HG03432 (cell line): ENCODE results near the gene LGR6.
"Not testable (repeated sequence)": the region's sequence is repeated elsewhere in the genome, so short reads cannot be mapped to it uniquely, and the experiment has no call there.

ENCODE experiments used
- ATAC-seq: cut with Tn5 transposase; IDR thresholded peaks from one replicate; pipeline ENCODE4 v1.9.1; 2021; ENCODE audit warnings: mild to moderate bottlenecking, moderate library complexity; ENCODE audit not compliant: unreplicated experiment

The LGR6 gene

GRCh38 chr1:202158810-202159533 lies 34.6 kb upstream of the LGR6 start:
- no peak for ATAC-seq

DNA sequence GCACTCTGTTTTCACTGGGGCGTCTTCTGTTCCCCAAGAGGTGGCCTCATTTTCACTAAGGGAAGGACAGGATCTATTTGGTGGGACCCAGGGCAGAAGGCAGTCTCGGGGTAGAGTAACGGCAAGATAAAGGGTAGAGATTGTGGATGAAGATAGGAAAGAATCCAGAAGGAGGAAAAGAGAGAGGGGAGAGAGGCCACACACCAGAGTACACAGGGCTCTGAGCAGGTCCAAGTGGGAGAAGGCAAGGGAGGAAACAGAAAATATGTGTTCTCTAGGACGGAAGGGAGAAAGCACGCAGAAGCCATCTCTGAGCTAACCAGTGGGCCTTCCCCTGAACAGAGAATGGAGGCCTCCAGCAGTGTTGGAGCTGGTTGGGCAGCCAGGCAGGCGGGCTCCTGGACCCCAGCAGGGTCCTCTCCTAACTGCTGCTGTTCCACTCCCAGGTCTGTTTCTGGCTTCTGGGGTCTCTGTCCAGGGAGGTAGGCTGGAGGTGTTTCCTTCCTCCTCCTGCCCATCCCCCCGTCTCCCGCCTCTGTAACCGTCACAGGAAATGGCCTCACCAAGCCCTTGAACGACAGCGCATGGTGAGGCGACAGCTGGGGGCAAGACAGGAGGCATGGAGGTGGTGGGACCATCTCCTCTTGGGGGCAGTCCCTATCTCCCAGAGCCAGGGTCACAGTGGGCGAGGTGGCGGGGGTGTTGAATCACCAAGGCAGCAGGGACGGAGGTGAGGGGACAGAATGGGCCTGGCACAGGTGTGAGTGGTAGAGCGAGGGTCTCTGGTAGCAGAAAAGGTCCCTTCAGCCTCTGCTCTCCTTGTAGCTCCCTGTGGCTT lies 33.8 kb upstream of the LGR6 start:
- ATAC-seq = peak; percentile 24

- ATAC-seq = peak; percentile 65
These were observed 33.1 kb upstream of the LGR6 start, which contains the start of gene PTPN7 for GRCh38 chr1:202160377-202160940. TSS of gene PTPN7 (minus strand) at chr1:202160602. CDS start at chr1:202159402, 1,200 bp downstream.

- ATAC-seq = no peak
These were observed 32.2 kb upstream of the LGR6 start for GRCh38 chr1:202161151-202162046.

DNA sequence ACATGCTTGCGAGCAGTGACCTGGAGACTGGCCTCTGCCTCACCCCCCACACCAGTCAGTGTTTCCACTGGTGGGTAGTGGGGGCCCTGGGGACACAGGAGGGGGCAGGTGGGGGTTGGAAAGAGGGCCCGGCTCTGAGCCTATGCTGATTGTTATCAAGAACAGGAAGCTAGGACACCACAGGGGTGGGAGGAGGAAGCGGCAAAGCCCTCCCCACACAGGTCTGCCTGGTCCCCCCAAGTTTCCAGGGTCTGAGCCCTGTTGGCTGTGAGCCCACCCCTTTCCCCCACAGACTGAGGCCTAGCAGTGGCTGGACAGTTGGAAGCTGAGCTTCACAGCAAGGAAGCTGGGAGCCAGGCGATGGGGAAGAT lies 31.6 kb upstream of the LGR6 start:
- no peak for ATAC-seq

- no peak for ATAC-seq
These were observed 30.9 kb upstream of the LGR6 start for GRCh38 chr1:202162418-202163280.

GRCh38 chr1:202163281-202164270 lies 30.0 kb upstream of the LGR6 start:
- no peak for ATAC-seq

DNA sequence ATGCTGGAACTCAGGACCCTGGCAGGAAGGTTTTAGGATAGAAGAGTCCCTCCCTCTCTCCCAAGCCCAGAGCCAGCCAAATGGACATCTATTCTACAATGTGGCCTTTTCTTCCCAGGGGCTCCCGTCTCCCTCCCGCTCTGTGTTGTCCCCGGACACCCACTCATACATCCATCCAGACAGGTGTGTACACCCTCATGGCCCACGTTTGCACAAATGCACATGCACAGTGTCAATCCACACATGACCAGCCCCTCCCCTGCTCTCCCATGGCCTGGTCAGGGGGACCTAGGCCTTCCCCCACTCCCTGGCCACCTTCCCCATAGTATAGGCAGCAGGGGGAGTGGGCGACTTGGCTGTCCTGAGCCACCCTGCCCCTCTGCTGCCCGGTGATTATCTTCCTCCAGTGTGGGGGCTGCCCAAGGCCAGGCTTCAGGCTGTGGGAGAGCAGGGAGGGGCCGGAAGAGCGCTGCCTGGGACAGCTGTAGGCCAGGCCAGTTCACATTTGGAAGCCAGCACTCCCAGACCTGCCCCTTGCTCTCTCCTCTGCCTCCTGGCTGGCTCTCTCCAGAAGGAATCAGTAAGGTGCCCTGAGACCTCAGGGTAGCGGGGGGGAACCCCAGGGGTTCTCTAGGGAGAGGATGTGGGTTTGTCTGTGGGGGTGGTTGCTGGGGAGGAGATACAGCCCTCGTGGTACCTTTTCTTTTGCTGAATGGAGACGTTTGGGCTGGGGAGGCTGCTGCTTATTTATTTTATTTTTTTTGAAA lies 29.1 kb upstream of the LGR6 start:
- peak; percentile 59 for ATAC-seq

DNA sequence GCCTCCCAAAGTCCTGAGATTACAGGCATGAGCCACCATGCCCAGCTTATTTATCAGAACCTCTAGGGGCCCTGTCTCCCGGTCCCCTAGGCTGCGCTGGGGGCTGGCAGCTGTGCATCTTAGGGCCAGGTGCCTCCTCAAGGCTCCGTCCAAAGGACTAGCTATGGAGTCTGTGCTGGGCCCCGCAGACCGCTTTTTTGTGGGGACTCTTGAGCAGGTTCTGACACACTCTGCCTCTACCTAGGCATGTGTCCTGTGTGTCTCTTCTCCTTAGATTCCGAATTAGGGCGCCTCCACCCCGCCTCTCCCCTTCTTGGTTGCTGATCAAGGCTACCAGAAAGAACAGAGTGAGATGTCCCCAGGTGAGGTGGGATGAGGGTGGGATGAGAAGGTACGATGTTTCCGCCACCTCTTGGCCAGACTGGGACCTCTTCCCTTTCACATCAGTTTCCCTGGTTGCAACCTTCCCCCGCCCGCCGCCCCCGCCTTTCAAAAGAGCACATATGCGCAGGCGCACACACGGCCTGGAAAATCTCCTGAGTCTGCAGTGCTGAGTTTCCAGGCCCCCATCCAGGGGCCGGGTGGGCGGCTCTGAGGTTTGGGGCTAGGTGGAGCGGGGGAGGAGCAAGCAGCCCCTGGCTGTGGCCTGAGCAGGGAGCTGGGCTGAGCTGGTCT lies 28.2 kb upstream of the LGR6 start:
- no peak for ATAC-seq

DNA sequence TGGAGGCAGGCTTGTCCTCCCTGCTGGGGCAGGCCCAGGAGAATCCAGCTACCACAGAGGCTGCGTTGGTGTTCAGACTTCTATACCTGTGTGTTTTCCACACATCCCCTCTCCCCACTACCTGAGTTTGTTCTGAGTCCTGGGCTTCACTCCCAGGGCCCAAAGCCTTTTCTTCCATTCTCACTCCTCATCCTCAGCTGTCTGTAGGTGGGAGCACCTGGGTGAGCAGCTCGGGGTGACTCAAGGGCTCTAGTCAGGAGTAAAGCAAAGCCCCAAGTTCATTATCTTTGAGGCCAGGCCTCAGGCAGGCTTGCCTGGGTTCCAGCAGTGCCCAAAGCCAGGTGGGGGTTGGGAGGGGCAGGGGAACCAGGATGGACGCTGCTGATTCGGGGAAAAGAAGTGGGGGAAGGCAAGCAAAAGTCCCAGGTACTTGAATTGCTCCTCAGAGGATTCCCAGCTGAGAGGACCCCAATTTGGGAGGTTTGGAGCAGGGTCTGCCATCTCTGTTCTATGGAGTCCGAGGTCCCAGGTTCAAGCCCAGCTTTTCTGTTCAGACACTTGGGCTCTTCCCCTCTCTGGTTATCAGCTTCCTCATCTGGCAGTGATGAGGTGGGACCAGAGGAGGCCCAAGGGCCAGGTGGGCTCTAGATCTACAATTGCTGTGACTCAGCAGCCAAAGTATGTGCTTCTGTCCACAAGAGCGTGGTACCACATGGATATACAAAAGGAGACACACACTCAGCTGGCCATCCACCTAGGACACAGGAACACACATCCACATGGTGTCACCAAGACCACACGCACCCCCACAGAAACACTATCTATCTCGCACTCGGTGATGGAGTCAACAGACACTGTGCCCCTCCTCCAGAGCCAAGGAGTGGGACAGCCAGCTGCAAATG lies 27.4 kb upstream of the LGR6 start:
- no peak for ATAC-seq

- not testable (repeated sequence) for ATAC-seq
These were observed 26.5 kb upstream of the LGR6 start for GRCh38 chr1:202167054-202167453.

DNA sequence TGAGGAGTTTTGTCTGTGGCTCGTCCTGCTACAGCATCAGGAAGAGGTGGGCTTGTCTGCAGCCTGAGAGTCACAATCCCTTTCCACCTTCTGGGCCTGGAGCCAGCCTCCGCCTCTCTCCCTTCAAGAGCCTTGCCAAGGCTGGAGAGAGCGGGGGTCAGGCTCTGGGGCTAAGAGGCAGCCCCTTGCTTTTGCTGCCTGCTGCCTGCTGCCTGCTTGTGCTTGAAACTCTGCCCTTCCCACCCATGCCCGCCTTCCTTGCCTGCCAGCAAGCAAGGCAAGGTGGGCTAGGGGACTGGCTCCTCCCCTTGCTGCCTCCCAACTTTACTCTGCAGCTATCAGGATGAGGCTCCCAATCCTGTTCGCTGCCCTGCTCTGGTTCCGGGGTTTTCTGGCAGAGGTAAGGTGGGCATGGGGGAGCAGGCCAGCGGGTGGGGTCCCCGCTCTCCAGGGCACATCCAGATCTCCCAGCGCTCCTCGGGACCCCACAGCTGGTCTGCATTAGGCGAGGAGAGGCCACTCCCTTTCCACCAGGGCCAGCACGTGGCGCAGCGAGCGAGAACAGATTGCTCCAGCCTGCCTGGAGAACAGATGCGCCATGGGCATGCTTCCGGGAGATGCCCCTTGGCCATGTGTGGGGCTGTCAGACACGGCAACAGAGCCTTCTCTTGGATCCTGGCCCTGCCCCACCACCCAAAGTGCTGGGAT lies 25.7 kb upstream of the LGR6 start:
- no peak for ATAC-seq

GRCh38 chr1:202168861-202169260 lies 24.7 kb upstream of the LGR6 start:
- no peak for ATAC-seq

GRCh38 chr1:202170726-202171125 lies 22.9 kb upstream of the LGR6 start:
- ATAC-seq = no peak

GRCh38 chr1:202171292-202172014 lies 22.1 kb upstream of the LGR6 start:
- ATAC-seq = no peak
